ENCODE data around the gene CHAT.

DNA sequence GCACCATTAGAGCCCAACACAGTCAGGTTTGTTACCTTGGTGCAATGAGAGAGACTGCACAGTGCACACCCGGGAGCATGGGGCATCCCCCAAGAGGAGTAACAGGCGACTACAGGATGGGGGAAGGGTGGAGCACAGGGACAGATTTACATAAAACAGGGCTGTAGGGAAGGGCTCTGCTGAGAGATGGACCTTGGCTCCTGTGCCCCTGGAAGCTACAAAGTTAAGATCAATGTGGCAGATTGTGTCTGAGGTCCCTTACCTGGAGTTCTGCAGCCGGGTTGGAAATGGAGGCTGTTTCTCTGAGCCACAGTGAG is 17.4 kb upstream of the CHAT start:
- TF ChIP-seq ZNF274 (IDR thresholded peaks at IDR 0.05; ENCODE audit: low read depth, low read length) (no peak), YY1 (IDR thresholded peaks at IDR 0.05; ENCODE audit: insufficient read depth, insufficient read length) (no peak), SUZ12 (IDR thresholded peaks at IDR 0.05; ENCODE audit: extremely low read depth, insufficient read depth, insufficient read length) (no peak)
